GM19239 (cell line): ENCODE measurements around the gene PXMP2.
A peak's percentile ranks its signal among the peaks of the same experiment; 100 is the strongest.

ENCODE experiments used
- DNase-seq: peaks from one replicate; pipeline ENCODE4 v3.0.0; 2011; ENCODE audit warnings: low spot score; ENCODE audit not compliant: insufficient read length
- FAIRE-seq: peaks from 2 replicates; lab custom pipeline; 2011; peaks lifted over from hg19 to GRCh38; lab: Jason Lieb, UNC

The PXMP2 gene

GRCh38 chr12:132687211-132688164 is at the start of gene PXMP2, which contains the start of gene POLE:
Gene PXMP2, plus strand, starts transcription at chr12:132687587. Its CDS starts 84 bp downstream, at chr12:132687671.
Gene POLE, minus strand, starts transcription at chr12:132687342. Its CDS starts 27 bp downstream, at chr12:132687315.
- DNase-seq (peak; percentile 99), FAIRE-seq (peak; percentile 74)

GRCh38 chr12:132637811-132638210 is 49.6 kb upstream of the PXMP2 start:
- FAIRE-seq (no peak), DNase-seq (no peak)

GRCh38 chr12:132638541-132639408 is 48.6 kb upstream of the PXMP2 start:
- peak; percentile 82 for FAIRE-seq
- no peak for DNase-seq

DNA sequence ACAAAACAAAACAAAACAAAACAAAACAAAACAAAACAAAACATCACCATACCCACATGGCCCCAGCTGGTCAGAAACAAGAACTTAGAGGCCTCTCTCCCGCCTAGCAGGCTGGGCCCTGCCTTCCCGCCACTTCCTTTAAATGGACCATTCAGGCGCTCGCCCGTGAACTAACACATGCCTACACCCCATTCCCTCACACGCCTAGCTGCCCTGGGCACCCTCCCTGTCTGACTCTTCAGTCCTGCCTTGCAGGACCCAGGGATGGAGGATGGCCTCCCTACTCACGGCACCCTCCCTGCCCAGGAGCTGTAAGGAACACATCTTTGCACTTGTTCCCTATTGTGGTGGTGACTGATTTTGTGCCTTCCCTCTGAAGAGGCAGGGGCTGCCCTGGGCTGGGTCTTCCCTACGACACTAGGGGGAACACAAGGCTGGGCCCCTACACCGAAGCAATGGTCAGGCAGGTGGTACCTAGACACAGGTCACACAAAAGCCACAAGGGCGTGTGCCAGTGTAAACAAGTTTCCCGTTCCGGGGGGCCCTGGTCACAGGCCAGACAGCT is 47.3 kb upstream of the PXMP2 start:
- no peak for FAIRE-seq
- no peak for DNase-seq

GRCh38 chr12:132640936-132641335 is 46.5 kb upstream of the PXMP2 start:
- no peak for DNase-seq
- no peak for FAIRE-seq

- FAIRE-seq = no peak
- no peak for DNase-seq
Measured at GRCh38 chr12:132641811-132642650, 45.4 kb upstream of the PXMP2 start.

DNA sequence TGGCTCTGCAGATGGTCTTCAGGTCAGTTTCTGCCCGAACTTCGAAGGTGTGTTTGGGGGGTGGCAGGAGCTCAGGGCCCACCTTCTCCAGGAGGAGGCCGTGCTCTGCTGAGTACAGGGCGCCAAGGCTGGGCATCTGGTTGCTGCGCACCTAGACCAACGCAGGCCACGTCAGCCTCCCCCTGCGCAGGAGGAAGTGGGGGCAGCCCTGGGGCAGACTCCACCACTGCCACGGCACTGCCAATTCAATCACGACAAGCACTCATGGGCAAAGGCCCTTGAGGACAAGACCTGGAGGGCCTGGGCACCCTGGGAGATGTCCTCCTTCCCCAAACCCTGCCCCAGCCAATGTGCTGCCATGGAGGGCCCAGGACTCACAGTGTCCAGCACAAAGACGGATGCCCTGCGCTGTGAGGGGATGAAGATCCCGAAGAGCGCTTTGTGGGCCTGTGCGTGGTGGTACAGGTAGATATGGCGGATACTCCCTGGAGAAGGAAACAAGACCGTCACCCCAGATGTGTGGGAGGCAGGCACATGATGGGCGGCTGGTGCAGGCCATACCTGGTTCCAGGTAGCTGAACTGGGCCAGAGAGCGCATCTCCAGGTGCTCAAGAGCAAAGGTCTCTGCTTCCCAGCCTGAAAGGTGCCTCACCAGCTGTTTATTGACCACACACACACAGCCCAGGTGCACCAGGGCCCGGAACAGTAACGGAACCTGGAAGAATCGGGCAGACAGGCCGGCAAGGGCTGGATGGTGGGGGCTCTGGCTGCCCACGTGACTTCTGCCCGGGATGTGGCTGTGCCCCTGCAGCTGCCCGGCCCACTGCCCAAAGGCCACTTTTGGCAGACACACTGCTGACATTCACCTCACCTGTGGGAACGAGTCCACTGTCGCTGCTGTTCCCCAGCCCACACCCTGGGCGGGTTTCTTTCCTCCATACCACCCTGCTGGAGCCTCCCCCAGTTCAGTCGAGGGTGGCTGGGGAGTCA is 44.2 kb upstream of the PXMP2 start:
- no peak for FAIRE-seq
- no peak for DNase-seq

DNA sequence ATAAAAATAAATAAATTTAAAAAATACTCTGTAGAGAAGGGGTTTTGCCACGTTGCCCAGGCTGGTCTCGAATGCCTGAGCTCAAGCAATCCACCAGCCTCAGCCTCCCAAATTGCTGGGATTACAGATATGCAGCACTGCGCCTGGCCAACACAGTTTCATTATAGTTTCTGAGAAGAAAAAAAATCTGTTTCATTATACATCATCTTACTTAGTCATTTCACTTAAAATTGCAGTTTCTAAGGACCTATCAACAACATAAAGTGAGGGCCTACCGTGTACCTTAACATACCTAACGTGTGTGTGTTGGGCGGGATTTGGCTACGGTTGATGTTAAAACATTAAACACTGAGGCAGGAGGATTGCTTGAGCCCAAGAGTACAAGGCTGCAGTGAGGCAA is 40.5 kb upstream of the PXMP2 start:
- DNase-seq (no peak), FAIRE-seq (no peak)

- DNase-seq (no peak), FAIRE-seq (no peak)
Measured at GRCh38 chr12:132647858-132648257, 39.5 kb upstream of the PXMP2 start.

DNA sequence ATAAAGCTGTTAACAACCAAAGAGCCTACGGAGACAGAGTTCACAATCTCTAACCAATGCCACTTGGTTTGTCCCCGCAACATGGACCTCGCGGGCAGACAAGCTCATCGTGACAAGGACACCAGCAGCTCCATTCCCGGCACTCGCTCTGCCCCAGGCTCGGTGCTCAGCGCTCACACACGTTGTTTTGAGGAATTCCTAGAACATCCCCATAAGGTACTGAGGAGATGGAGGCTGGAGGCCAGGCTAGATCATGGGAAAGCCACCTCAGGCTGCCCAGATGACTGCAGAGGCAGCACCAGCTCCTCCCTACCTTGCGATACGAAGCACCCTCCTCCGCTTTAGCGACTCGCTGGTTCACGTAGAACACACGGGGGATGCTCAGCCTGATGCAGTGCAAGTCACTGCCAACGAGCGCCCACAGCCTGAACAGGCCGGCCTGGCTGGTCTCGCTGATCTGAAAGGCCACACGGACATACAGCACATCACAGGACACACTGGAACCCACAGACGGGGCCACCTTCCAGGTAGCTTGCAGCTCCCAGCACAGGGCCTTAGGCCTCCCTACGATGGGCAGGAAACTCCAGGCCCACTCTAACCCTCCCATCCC is 38.7 kb upstream of the PXMP2 start:
- DNase-seq (no peak), FAIRE-seq (no peak)

- no peak for DNase-seq
- no peak for FAIRE-seq
Measured at GRCh38 chr12:132649226-132649945, 38.0 kb upstream of the PXMP2 start.

DNA sequence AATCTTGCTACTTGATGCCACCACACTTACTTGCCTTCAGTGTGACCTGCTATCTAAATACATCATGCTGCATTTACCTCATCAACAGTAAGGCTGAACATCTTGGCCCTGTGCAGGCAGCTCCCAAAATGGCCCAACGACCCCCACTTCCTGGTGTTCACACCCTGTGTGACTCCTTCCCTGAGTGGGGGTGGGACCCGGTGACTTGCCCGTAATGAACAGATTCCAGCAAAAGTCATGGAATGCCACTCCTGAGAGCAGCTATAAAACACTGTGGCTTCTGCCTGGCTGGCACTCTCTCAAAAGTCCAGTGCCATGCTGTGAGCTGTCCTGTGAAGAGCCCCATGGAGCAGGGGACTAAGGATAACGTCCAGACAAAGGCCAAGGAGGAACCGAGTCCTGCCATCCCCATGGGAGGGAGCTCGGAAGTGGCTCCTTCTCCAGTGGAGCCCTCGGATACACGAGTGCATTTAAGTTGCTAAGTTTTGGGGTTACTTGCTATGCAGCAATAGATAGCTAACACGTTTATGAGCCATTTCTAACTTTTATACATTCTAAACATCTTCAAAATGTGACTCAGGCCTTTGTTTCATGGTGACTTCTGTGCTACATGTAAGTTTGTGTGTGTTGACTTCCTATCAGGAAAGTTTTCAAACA is 35.8 kb upstream of the PXMP2 start:
- DNase-seq (no peak), FAIRE-seq (no peak)

DNA sequence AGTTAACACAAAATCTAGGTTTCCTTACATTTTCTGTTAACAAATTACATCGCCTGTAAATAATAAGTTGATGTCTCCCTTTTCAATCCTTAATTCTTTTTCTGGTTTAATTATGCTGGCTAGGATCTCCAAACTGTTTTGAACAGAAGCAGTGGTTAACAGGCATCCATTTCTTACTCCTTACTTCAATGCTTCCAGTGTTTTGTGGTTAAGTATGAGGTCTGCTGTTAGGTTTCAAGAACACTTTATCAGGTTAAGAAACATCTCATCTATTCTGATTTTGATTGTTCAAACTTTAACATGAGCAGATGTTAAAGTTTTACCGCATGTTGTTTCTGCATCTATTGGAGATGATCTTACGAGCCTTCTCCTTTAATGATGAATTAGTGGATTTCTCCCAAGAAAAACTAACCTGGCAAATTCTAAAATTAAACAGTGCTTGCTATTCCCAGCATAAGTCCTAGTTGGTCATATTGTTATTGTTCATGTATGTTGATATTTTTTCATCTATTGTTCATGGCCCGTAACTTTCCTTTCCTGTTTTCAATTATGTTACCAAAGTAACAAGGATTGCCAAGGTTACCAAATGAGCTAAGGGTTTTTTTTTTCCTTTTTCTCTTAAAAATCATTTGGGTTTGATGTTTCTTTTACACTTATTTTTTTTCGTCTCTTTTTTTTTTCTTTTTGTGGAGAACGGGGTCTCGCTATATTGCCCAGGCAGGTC is 33.7 kb upstream of the PXMP2 start:
- FAIRE-seq = no peak

GRCh38 chr12:132657004-132657727 is 30.2 kb upstream of the PXMP2 start:
- FAIRE-seq (no peak), DNase-seq (no peak)

More for the DNA sequence above, 33.7 kb upstream of the PXMP2 start:
- DNase-seq = no peak

- DNase-seq (no peak), FAIRE-seq (no peak)
Measured at GRCh38 chr12:132658149-132658894, 29.1 kb upstream of the PXMP2 start.
